ENCODE results near the gene ZNF420.

ZNF420 gene

DNA sequence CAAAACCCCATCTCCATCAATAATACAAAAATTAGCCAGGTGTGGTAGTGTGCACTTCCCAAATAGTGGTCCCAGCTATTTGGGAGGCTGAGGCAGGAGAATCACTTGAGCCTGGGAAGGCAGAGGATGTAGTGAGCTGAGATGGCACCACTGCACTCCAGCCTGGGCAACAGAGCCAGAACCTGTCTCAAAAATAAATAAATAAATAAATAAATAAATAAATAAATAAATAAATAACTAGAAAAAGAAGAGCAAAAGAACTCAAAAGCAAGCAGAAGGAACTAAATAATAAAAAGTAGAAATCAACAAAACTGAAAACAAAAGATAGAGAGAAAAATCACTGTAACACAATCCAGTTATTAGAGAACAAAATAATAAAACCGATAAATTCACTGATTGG lies 81.9 kb downstream of the ZNF420 start:
- DNase-seq, result no peak

DNA sequence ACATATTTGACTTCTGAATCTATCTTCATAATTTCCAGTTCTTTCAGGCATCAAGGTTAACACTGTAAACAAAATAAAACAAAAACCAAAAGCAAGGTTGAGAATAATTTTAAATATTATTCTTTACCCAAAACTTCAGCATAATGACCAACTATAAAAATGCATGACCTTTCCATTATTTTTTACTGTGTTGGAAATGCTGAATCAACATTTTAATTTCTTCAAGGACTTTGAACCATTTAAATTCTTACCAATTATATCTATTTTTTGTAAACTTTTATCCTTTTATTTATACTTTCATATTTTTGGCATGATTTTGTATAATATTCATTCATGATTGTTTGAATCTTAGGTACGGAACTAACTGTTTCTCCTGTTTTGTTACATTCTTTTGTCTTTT lies 87.4 kb downstream of the ZNF420 start:
- DNase-seq, result no peak

DNA sequence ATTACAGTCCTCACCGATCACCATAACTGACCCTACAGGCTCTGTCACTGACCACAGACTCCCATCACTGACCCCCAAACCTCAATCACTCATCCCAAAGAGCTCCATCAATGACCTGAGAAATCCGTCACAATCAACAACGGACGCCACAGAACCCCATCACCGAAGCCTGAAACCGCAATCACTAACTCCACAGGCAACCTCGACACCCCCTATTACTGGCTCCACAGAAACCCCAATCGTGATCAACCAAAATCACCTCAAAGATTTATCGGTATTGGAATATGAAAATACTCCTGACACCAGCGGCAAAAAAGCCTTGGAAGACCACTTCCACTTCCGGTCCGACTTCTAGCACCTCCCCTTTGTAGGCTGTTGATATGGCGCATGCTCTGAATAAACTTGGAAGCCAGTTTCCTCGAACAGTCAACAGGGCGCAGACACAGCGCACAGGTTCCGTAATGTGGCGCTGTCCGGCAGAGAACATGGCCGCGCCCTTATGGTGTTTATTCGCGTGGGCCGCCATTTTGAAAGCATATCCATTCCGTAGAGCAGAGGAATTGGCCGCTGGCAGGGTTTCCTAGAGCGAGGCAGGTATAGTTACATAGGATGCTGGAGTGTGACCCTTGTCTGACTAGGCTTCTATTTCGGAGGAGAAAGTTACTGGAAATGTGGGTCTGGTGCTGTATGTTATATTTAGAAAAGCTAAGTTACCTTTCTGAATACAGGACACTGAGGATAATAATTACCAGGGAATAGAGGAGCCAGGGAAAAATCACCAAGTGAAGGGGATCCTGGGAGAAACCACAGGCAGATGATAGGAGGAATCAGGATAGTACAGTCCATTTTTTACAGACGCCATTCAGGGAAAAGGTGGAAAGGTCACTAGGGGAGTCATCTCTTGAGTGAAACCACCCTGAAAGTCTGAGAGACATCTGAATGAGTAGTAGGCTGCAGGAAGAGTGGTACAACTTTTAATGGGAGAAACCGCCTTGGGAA lies 94.4 kb downstream of the ZNF420 start, which contains the start of gene ZNF585A:
TSS of gene ZNF585A (minus strand) at position 328 of the 999 bp plus-strand sequence. CDS start 2,785 bp downstream, outside the sequence.
- peak; percentile 95 to 96 for DNase-seq
